Measurements from ENCODE around the gene ACSS3.
"Not testable (repeated sequence)": the region's sequence is repeated elsewhere in the genome, so short reads cannot be mapped to it uniquely, and the experiment has no call there.

ACSS3 gene

GRCh38 chr12:81094718-81095360 is 17.0 kb downstream of the ACSS3 start:
- DNase-seq (ENCODE audit: low read depth), result no peak

- no peak for DNase-seq (ENCODE audit: low read depth)
These were observed 17.8 kb downstream of the ACSS3 start for GRCh38 chr12:81095501-81096232.

DNA sequence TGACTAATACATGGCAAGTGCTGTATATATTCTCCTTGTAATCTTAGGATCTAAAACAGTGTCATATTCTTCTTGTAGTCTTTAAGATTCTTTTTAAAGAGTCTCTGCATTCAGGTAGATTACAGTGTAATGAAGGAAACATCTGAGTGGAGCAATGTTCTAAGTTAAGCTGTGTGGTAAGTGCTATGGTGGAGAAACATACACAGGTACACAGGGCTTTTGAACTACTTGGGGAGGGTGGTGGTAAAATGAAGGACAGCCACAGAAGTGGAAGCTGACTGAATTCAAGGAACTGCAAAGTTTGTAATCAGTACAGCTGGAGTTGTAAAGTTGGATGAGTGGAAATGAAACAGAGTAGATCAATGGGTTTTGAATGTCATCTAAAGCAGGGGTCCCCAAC is 27.8 kb downstream of the ACSS3 start:
- no peak for DNase-seq (ENCODE audit: low read depth)

GRCh38 chr12:81114226-81114625 is 36.3 kb downstream of the ACSS3 start:
- no peak for DNase-seq (ENCODE audit: low read depth)

DNA sequence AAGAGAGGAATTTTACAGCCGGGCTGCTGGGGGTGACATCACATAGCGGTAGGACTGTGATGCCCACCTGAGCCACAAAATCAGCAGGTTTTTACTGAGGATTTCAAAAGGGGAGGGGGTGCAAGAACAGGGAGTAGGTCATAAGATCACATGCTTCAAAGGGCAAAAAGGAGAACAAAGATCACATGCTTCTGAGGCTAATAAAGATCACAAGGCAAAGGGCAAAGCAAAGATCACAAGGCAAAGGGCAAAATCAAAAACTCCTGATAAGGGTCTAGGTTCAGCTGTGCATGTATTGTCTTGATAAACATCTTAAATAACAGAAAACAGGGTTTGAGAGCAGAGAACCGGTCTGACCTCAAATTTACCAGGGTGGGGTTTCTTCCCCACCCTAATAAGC is 41.2 kb downstream of the ACSS3 start:
- not testable (repeated sequence) for DNase-seq (ENCODE audit: low read depth)

DNA sequence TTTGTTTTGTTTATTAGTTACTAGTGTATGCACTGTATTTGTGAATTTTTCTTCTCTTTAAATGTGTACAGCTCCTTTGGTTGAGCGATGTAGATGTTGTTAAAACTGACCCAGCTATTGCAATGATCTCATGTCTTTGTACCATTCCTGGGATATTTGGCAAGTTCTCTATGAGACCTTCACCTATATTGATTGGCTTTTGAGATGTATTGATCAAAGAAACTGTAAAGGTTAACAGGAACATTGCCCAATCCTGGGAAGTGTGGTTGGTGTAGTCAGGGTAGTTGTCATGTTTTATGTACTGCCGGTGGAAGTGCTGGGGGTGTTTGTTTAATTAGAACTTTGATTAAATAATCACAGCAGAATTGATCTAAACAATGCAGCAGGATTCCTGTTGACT is 43.1 kb downstream of the ACSS3 start:
- no peak for DNase-seq (ENCODE audit: low read depth)

GRCh38 chr12:81123611-81124010 is 45.7 kb downstream of the ACSS3 start:
- no peak for DNase-seq (ENCODE audit: low read depth)

DNA sequence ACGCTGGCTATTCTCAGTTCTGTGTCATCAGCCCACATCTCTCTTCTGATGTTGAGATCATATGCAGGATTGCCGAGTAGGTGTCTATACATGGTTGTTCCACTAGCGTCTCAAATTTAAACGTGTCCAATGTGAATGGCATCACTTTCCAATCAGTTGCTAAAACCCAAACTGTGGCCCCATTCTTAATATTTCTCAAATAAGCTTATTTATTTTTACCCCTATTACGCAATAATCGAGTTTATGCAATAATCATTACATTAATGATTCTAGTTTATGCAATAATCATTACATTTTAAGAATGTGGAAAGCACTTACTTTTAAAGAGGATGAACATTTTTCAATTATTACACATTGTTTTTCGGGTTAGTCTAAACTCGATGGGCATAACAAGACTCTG is 47.8 kb downstream of the ACSS3 start:
- no peak for DNase-seq (ENCODE audit: low read depth)

DNA sequence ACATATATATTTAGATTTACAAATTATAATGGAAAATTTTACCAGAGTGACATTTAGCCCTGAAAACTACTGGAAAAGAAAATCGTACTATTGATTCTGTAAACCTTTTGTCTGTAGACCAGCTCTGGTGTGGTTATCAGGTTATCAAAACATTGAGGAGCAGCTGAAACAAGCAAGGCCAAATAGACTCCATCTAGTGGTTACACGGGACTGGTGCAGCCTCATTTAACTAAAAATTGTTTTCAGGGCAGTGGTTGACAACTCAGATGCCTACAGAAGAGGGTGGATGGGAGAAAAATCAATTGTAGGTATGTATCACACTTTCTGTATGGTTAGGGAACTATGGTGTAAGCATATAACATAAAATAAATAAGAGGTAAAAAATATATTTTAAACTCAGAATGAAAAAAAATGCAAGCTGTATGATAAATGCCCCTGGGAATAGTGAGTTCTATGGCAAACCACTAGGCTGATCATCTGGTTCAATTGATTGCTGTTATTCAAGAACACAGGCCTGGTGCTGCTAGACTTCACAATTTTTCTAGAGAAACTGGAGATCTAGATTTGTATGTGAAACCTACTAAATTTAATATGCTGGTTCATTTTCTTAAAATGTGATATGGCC is 51.2 kb downstream of the ACSS3 start:
- DNase-seq (ENCODE audit: low read depth), result no peak

DNA sequence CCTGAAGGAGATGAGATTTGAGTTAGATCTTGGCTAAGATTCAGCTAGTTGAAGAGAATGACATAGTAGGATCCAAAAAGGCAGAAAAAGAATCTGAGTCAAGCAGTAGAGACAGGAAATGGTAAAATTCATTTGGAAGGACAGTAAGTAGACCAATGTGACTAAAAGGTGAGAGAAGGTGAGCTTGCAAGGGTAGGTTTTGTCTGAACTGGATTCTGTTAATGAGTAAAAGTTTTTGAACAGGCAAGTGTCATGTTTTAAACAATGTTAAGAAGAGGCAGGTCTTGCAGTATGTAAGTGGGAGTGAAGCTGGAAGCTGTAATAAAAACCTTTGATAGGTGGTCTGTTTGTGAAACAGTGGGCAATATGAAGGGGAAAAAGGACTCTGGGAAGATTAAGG is 58.6 kb downstream of the ACSS3 start:
- no peak for DNase-seq (ENCODE audit: low read depth)

- no peak for DNase-seq (ENCODE audit: low read depth)
These were observed 59.9 kb downstream of the ACSS3 start for GRCh38 chr12:81137801-81138200.

- no peak for DNase-seq (ENCODE audit: low read depth)
These were observed 63.3 kb downstream of the ACSS3 start for GRCh38 chr12:81141217-81141616.

GRCh38 chr12:81143057-81143456 is 65.2 kb downstream of the ACSS3 start:
- no peak for DNase-seq (ENCODE audit: low read depth)

GRCh38 chr12:81146228-81147225 is 68.6 kb downstream of the ACSS3 start:
- no peak for DNase-seq (ENCODE audit: low read depth)

GRCh38 chr12:81147292-81147919 is 69.5 kb downstream of the ACSS3 start:
- DNase-seq (ENCODE audit: low read depth), result no peak

DNA sequence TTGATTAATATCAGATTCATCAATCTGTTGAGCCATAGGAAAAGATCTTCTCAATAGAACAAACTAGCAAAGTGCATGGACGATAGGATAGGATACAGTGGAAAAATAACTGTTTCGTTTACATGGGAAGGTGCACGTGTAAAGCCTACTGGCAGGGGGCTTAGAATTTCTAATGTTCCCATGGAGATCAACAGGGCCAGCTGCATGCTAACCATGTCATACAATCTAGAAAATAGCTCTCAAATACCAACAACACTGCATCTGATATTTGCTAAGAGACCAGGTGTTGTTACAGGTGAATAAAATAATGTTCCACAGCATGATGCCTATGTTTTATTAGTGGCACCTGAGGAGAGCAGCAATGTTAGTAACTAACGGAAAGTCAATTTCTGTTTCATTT is 72.5 kb downstream of the ACSS3 start:
- no peak for DNase-seq (ENCODE audit: low read depth)

- DNase-seq (ENCODE audit: low read depth), result no peak
These were observed 82.0 kb downstream of the ACSS3 start for GRCh38 chr12:81159856-81160255.

GRCh38 chr12:81161680-81162079 is 83.8 kb downstream of the ACSS3 start:
- DNase-seq (ENCODE audit: low read depth), result no peak

DNA sequence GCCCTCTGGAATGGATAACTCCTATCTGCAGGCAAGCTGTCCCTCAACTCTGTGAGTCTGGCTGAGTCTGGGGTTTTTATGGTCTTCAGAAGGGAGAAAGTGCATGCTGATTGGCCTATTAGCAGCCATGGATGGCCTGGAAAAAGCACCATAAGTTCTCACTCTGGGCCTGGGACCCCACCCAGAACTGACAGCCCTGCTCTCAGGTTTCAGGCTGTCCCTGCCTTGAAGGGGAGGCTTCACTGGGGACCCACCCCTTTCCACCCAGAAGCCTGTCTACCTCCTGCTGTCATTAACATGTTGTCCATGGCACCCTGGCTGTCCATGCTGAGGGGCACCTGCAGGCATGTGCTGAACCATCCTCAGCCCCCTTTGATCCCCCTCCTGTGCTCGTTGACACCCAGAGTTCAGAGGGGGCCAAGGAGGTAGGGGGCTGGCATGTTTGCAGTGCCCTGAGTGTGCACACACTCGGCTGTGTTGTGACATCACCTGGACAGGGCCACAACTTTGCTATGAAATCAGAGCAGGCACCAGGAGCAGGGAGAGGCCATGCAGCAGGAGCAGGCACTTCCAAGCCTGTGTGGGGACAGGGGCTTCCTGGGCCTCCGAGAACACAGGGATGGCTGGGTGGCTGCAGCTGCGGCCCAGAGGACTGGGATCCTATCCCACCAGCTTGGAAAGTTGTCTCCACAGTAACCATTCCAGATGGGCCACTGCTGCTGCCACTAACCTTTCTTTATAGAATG is 84.7 kb downstream of the ACSS3 start:
- no peak for DNase-seq (ENCODE audit: low read depth)

DNA sequence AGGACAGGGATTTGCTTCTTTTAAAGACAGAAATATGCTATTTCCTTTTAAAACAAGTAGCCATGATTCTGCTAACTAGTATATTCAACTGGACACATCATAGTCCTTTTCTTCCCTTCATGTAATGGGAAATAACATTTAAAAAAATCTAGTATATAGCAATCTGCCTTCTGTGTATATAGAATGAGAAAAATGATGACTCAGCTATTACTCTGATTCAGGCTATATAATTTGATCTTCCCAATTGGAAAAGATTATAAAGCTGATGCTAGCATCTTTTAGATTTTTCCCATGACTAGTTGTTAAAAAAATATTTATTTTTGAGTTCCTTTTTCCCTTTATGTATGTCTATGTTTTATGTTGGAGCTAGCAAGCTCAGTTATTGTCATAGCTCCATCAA is 86.9 kb downstream of the ACSS3 start:
- no peak for DNase-seq (ENCODE audit: low read depth)

- no peak for DNase-seq (ENCODE audit: low read depth)
These were observed 88.9 kb downstream of the ACSS3 start for GRCh38 chr12:81166790-81167189.
